Nephron progenitor cell (in vitro differentiated cells): ENCODE data around the gene FASN.

Experiments used
- DNase-seq: peaks from one replicate; pipeline ENCODE4 v3.0.0; 2021
- H3K27ac Mint-ChIP-seq: 2 replicates; pipeline ENCODE4 v1.8.0; 2021; ENCODE audit warnings: mild to moderate bottlenecking, moderate library complexity, mixed read lengths
- H3K27me3 Mint-ChIP-seq: 2 replicates; pipeline ENCODE4 v1.8.0; 2021; ENCODE audit warnings: mild to moderate bottlenecking, low read depth, mixed read lengths; ENCODE audit not compliant: poor library complexity
- H3K36me3 Mint-ChIP-seq: 2 replicates; pipeline ENCODE4 v1.8.0; 2021; ENCODE audit warnings: low read depth, mixed read lengths
- H3K4me1 Mint-ChIP-seq: 2 replicates; pipeline ENCODE4 v1.8.0; 2021; ENCODE audit warnings: mixed read lengths
- H3K4me3 Mint-ChIP-seq: 2 replicates; pipeline ENCODE4 v1.8.0; 2021; ENCODE audit warnings: mild to moderate bottlenecking, moderate library complexity, mixed read lengths
- H3K9me3 Mint-ChIP-seq: 2 replicates; pipeline ENCODE4 v1.8.0; 2021; ENCODE audit warnings: mild to moderate bottlenecking, moderate library complexity, mixed read lengths
- TF ChIP-seq, protein P1 (sequence below): fragments of 200-600 bp; sonication (generic); IDR thresholded peaks from 2 replicates; pipeline ENCODE4 v1.5.0; 2021; ENCODE audit warnings: antibody characterized with exemption

Gene FASN

GRCh38 chr17:82108961-82109475 lies 11.0 kb upstream of the FASN start:
- Mint-ChIP-seq H3K27me3 (no peaks in the 10 kb centered on the region), H3K27ac (peak overlapping the region; percentile 97), H3K4me3 (no peak overlapping the region), H3K36me3 (peaks cover 37% of the 10 kb centered on the region), H3K4me1 (peaks cover 69% of the 10 kb centered on the region), H3K9me3 (no peaks in the 10 kb centered on the region)
- no peak for DNase-seq
- TF ChIP-seq, protein P1, sequence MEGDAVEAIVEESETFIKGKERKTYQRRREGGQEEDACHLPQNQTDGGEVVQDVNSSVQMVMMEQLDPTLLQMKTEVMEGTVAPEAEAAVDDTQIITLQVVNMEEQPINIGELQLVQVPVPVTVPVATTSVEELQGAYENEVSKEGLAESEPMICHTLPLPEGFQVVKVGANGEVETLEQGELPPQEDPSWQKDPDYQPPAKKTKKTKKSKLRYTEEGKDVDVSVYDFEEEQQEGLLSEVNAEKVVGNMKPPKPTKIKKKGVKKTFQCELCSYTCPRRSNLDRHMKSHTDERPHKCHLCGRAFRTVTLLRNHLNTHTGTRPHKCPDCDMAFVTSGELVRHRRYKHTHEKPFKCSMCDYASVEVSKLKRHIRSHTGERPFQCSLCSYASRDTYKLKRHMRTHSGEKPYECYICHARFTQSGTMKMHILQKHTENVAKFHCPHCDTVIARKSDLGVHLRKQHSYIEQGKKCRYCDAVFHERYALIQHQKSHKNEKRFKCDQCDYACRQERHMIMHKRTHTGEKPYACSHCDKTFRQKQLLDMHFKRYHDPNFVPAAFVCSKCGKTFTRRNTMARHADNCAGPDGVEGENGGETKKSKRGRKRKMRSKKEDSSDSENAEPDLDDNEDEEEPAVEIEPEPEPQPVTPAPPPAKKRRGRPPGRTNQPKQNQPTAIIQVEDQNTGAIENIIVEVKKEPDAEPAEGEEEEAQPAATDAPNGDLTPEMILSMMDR: no peak

DNA sequence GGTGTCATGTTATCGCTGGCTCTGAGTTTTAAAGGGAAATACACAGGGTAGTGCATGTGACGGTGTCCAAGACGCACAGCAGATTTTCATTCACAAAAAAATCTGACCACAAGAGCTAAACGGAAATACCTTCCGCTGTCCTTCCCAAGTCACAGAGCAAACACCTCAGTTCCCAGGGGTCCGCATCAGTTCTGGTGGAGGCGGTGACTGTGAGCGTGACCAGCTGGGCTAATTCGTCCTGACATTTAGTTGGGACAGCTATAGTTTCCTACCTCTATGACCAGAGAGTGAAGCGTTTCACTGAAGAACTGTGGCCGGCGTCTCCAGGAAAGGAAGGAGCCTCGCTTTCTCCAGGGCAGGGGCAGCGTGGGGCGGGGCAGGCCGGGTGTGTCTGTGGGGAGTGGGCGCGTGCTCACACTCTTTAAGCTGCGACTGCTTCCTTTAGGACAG lies 10.5 kb upstream of the FASN start:
- H3K27ac Mint-ChIP-seq: peak overlapping the region; percentile 97
- DNase-seq: no peak
- H3K4me3 Mint-ChIP-seq: peak overlapping the region; percentile 63
- H3K9me3 Mint-ChIP-seq: no peaks in the 10 kb centered on the region
- TF ChIP-seq, protein P1: no peak
- H3K4me1 Mint-ChIP-seq: peaks cover 69% of the 10 kb centered on the region
- peaks cover 33% of the 10 kb centered on the region for H3K36me3 Mint-ChIP-seq
- no peaks in the 10 kb centered on the region for H3K27me3 Mint-ChIP-seq

DNA sequence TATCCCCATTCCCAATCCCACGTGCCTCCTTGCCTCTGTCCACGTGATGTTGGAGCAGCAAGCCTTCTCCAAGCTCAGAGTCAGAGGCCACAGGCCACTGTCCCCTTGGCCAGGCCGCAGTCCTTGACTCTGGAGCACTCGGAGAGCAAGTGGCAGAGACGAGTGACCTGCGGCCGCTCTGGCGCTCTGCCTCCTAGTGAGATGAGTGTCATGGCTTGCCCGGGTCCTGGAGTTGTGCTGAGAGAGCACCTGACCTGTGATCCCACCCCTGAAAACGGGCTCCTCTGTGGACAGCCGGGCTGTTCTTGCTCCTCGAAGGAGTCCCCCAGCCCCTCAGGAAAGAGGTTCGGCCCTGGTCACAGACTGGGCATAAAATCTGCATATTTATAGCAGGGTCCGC lies 10.0 kb upstream of the FASN start:
- Mint-ChIP-seq H3K36me3 (peaks cover 33% of the 10 kb centered on the region), H3K27me3 (no peaks in the 10 kb centered on the region), H3K9me3 (no peaks in the 10 kb centered on the region), H3K4me3 (peak overlapping the region; percentile 63), H3K27ac (peak overlapping the region; percentile 97), H3K4me1 (peaks cover 72% of the 10 kb centered on the region)
- DNase-seq: no peak
- TF ChIP-seq, protein P1: no peak

DNA sequence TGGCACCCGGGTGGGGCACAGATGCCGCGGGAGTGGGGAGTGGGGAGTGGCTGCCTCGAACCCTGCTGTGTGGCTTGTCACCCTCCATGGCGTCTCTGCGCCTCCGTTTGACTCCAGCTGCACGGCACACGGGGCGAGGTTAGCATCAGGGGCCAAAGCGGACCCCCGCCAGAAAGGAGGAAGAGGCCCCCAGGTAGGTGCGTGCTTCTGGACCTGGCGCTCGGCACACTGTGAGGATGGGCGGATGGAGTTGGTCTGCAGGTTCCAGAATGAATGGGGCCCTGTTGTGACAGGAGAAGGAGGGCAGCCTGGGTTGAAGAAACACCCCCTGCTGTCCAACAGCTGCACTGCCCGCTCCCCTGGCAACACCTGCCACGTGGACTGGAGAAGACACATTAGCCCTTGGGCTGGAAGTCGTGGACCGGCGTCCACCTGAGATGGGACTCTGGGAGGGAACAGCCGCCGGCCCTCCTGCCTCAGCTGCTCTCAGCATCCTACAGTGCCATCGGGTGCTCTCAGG lies 9.4 kb upstream of the FASN start:
- no peak overlapping the region for H3K4me3 Mint-ChIP-seq
- no peaks in the 10 kb centered on the region for H3K9me3 Mint-ChIP-seq
- no peaks in the 10 kb centered on the region for H3K27me3 Mint-ChIP-seq
- TF ChIP-seq, protein P1: peak; percentile 8
- no peak for DNase-seq
- H3K36me3 Mint-ChIP-seq: peaks cover 32% of the 10 kb centered on the region
- no peak overlapping the region for H3K27ac Mint-ChIP-seq
- peaks cover 74% of the 10 kb centered on the region for H3K4me1 Mint-ChIP-seq

DNA sequence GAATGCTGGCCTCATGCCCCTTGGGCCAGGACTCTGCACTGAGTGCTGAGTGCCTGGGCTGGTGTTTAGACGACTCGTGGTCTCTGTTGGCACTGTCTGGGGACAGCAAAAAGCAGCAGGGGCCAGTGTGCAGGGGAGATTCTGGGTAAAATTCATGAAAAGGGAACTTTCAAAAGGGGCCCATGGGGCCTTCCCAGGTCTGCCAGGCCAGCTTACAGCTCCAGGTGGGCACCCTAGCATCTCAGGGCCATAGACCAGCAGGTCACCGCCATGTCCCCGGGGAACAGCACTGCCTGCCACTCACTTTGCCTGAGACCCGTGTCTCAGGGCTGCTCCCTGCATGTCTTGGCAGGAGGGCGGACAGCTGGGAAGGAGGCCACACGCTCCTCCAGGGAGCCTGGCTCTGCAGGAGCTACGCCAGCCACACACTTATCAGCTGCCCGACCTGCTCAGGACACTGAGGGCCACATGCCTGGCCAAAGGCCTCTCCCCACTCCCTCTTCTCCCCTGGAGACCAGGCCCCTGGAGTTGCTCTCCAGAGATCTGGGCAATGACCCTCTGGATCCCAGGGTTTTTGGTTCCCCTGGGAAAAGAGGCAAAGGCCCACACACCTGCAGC lies 8.8 kb upstream of the FASN start:
- H3K4me3 Mint-ChIP-seq: peak overlapping the region; percentile 42
- peak overlapping the region; percentile 95 for H3K27ac Mint-ChIP-seq
- peaks cover 26% of the 10 kb centered on the region for H3K36me3 Mint-ChIP-seq
- TF ChIP-seq, protein P1: no peak
- no peak for DNase-seq
- H3K4me1 Mint-ChIP-seq: peaks cover 72% of the 10 kb centered on the region
- no peaks in the 10 kb centered on the region for H3K27me3 Mint-ChIP-seq
- H3K9me3 Mint-ChIP-seq: no peaks in the 10 kb centered on the region
